Measurements from ENCODE around the gene FAM20A. TPM values are rescaled to one million over a fixed set of nuclear protein-coding genes. Genes with fewer than 3 reads are reported as not detected.

FAM20A gene
- total RNA-seq, 1 experiment from 2014 or later, result 0.11 TPM

GRCh38 chr17:68612923-68613292 lies 11.7 kb upstream of the FAM20A start:
- intact Hi-C loops (cut with micrococcal nuclease), result no loop called here
- no TSS peak for BruUV-seq (replicated peaks)

GRCh38 chr17:68612209-68612922 lies 11.2 kb upstream of the FAM20A start:
- peak; percentile 2; the same call in 1 of the 2 replicates for ATAC-seq
- no TSS peak for BruUV-seq (replicated peaks)

More at GRCh38 chr17:68612923-68613292, 11.7 kb upstream of the FAM20A start:
- H3K4me2 ChIP-seq (ENCODE audit: low read length), result no peak overlapping the region
- no peaks in the 10 kb centered on the region for H3K36me3 ChIP-seq (ENCODE audit: low read depth, low read length)
- no peak overlapping the region for H3K9ac ChIP-seq (ENCODE audit: low read length)
- no peak overlapping the region for H2AFZ ChIP-seq (ENCODE audit: low read length)
- H4K20me1 ChIP-seq (ENCODE audit: low read length), result no peaks in the 10 kb centered on the region
- H3K27ac ChIP-seq (ENCODE audit: low read length), result peak overlapping the region; percentile 3; the same call in 1 of the 2 replicates
- no peaks in the 10 kb centered on the region for H3K27me3 ChIP-seq (ENCODE audit: low read length)
- POLR2A ChIA-PET (ENCODE audit: unreplicated experiment), result no interaction called here
- H3F3A ChIP-seq (ENCODE audit: low read length, unreplicated experiment), result no peaks in the 10 kb centered on the region
- ATAC-seq, result no peak
- peaks cover 26% of the 10 kb centered on the region for H3K4me1 ChIP-seq (ENCODE audit: insufficient read depth, low read length)
- H3K4me3 ChIP-seq (ENCODE audit: low read length), result no peak overlapping the region
- DNase-seq, result peak; percentile 35
- CTCF ChIA-PET, result interaction anchor here (1.5 kb wide), 1 partner anchor 79 kb away, joined by 5 read pairs; no protein-coding TSS in a partner anchor
- peaks cover 12% of the 10 kb centered on the region for H3K9me3 ChIP-seq (ENCODE audit: low read length)
- TF ChIP-seq EZH2phosphoT487 (IDR thresholded peaks at IDR 0.05; ENCODE audit: borderline replicate concordance, low read length) (no peak), EZH2 (IDR thresholded peaks at IDR 0.05; ENCODE audit: low read length, unreplicated experiment) (no peak), CTCF (conservative IDR thresholded peaks at IDR 0.05; ENCODE audit: low read depth, low read length) (no peak)
- no peaks in the 10 kb centered on the region for H3K9me2 ChIP-seq (replicated peaks; ENCODE audit: low read length)
- H3K79me2 ChIP-seq (ENCODE audit: low read length), result no peaks in the 10 kb centered on the region

More at GRCh38 chr17:68612209-68612922, 11.2 kb upstream of the FAM20A start:
- H3K4me1 ChIP-seq (ENCODE audit: insufficient read depth, low read length), result peaks cover 26% of the 10 kb centered on the region
- TF ChIP-seq EZH2phosphoT487 (IDR thresholded peaks at IDR 0.05; ENCODE audit: borderline replicate concordance, low read length) (no peak), EZH2 (IDR thresholded peaks at IDR 0.05; ENCODE audit: low read length, unreplicated experiment) (no peak), CTCF (conservative IDR thresholded peaks at IDR 0.05; ENCODE audit: low read depth, low read length) (no peak)
- H3K4me3 ChIP-seq (ENCODE audit: low read length), result no peak overlapping the region
- no peak overlapping the region for H2AFZ ChIP-seq (ENCODE audit: low read length)
- H3K4me2 ChIP-seq (ENCODE audit: low read length), result 0 out of 2 replicates have a peak overlapping the region, but pooled peaks have one; percentile 11
- H3K27me3 ChIP-seq (ENCODE audit: low read length), result no peaks in the 10 kb centered on the region
- intact Hi-C loops (cut with micrococcal nuclease), result no loop called here
- no peaks in the 10 kb centered on the region for H3K9me2 ChIP-seq (replicated peaks; ENCODE audit: low read length)
- peaks cover 12% of the 10 kb centered on the region for H3K9me3 ChIP-seq (ENCODE audit: low read length)
- no peaks in the 10 kb centered on the region for H3K79me2 ChIP-seq (ENCODE audit: low read length)
- H3F3A ChIP-seq (ENCODE audit: low read length, unreplicated experiment), result no peaks in the 10 kb centered on the region
- peak overlapping the region; percentile 69 for H3K27ac ChIP-seq (ENCODE audit: low read length)
- DNase-seq, result no peak
- peak overlapping the region; percentile 43; the same call in 1 of the 2 replicates for H3K9ac ChIP-seq (ENCODE audit: low read length)
- no peaks in the 10 kb centered on the region for H4K20me1 ChIP-seq (ENCODE audit: low read length)
- H3K36me3 ChIP-seq (ENCODE audit: low read depth, low read length), result no peaks in the 10 kb centered on the region
- CTCF ChIA-PET, result interaction anchor here (1.0 kb wide), 1 partner anchor 79 kb away, joined by 4 read pairs; no protein-coding TSS in a partner anchor
- POLR2A ChIA-PET (ENCODE audit: unreplicated experiment), result no interaction called here
